ENCODE results near the gene RABL6. TPM values are rescaled to one million over a fixed set of nuclear protein-coding genes. Genes with fewer than 3 reads are reported as not detected.
"Not testable (repeated sequence)": the region's sequence is repeated elsewhere in the genome, so short reads cannot be mapped to it uniquely, and the experiment has no call there.

RABL6 gene
- total RNA-seq, 4 donors from 2014 or later: 28.8 to 57.9 (median 39.6) TPM

DNA sequence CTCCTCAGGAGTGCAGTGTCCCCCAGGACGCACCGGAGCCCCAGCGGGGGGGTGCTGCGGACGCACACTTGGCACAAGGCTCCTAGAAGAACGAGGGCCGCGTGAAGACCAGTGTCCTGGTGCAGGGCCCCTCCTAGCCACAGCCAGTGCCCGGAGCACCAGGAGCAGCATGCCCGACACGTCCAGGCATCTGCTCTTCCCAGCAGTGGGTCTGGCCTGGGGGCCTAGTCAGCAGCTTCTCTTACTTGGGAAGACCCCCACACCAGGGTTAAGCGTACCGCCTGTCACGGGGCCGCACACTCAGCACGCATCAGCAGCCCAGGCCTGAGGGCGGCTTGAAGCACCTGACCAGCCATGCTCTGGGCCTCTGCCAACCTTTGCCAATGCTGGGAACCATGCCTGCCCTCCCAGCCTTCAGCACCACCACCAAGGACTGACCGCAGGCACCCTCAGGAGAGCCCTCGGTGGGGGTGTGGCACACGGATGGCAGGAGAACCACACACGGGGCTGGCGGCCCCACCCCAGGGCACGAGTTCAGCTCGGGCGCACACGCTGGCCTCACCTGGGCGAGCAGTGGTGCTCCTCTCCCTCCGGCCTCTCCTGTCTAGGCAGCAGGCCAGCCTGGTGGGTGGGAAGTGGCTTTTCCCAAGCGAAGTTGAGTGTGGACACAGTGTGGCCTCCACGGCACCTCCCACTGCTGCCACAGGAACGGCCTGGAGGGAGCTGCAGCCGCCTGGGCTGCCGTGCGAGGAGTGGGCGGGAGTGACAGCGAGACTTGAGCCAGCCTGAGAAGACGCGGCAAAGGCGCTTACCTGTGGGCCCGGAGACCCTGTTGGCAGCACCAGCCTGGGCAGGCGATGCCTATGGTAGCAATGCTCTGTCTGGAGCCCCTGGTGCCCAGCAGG lies 22.5 kb downstream of the RABL6 start:
- no peak for DNase-seq
- Histone ChIP-seq H3K4me1 (no peaks in the 10 kb centered on the region), H3K9me3 (no peaks in the 10 kb centered on the region), H3K4me3 (no peak overlapping the region), H3K36me3 (no peaks in the 10 kb centered on the region), H3K27me3 (no peaks in the 10 kb centered on the region), H3K27ac (no peak overlapping the region)
- TF ChIP-seq, protein P1, sequence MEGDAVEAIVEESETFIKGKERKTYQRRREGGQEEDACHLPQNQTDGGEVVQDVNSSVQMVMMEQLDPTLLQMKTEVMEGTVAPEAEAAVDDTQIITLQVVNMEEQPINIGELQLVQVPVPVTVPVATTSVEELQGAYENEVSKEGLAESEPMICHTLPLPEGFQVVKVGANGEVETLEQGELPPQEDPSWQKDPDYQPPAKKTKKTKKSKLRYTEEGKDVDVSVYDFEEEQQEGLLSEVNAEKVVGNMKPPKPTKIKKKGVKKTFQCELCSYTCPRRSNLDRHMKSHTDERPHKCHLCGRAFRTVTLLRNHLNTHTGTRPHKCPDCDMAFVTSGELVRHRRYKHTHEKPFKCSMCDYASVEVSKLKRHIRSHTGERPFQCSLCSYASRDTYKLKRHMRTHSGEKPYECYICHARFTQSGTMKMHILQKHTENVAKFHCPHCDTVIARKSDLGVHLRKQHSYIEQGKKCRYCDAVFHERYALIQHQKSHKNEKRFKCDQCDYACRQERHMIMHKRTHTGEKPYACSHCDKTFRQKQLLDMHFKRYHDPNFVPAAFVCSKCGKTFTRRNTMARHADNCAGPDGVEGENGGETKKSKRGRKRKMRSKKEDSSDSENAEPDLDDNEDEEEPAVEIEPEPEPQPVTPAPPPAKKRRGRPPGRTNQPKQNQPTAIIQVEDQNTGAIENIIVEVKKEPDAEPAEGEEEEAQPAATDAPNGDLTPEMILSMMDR (IDR thresholded peaks at IDR 0.05): no peak
- TF ChIP-seq POLR2A (IDR thresholded peaks at IDR 0.05): no peak
- intact Hi-C loops (cut with DNase I; ENCODE audit: low total_unique reads): no loop called here

DNA sequence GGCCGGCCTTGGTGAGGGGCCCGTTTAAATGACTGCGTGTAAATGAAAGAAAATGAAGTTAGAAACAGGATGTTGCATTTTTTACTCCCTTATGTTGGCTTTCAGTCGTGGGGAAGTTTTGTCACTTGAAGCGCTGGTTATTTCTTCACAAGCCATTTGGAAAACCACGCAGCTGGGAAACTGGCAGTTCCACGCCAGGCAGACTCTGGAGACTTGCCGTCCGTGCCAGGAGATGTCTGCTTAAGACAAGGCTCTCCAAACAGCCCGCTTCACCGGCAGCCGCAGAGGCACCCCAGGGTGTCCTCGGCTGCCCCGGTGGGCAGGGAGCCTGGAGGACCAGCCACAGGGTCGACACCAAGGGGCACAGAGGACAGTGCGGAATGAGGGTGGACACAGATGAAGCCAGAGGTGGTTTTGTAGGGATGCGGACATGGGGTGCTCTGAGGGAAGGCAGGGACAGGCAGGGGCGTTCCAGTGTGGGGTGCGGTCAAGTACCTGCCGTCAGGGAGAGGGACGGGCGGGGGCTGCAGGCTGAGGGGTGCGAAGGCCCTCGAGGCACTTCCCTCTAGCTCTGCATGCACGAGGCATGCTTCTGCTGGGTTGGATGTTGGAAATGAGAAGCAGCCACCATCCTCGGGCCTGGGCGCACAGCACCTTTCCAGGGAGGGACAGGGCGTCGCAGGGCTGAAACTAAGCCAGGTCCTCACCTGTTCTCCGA lies 23.4 kb downstream of the RABL6 start:
- no peak for DNase-seq
- Histone ChIP-seq H3K27me3 (no peaks in the 10 kb centered on the region), H3K4me1 (no peaks in the 10 kb centered on the region), H3K4me3 (no peak overlapping the region), H3K9me3 (no peaks in the 10 kb centered on the region), H3K27ac (no peak overlapping the region), H3K36me3 (no peaks in the 10 kb centered on the region)
- TF ChIP-seq, protein P1 (IDR thresholded peaks at IDR 0.05): no peak
- TF ChIP-seq POLR2A (IDR thresholded peaks at IDR 0.05): no peak
- intact Hi-C loops (cut with DNase I; ENCODE audit: low total_unique reads): no loop called here

GRCh38 chr9:136831720-136832104 lies 24.0 kb downstream of the RABL6 start:
- no peaks in the 10 kb centered on the region for H3K36me3 ChIP-seq
- TF ChIP-seq POLR2A (IDR thresholded peaks at IDR 0.05): no peak
- TF ChIP-seq, protein P1 (IDR thresholded peaks at IDR 0.05): no peak
- intact Hi-C loops (cut with DNase I; ENCODE audit: low total_unique reads): no loop called here
- H3K4me1 ChIP-seq: no peaks in the 10 kb centered on the region
- no peak overlapping the region for H3K4me3 ChIP-seq
- H3K27ac ChIP-seq: no peak overlapping the region
- no peaks in the 10 kb centered on the region for H3K9me3 ChIP-seq
- no peak for DNase-seq
- H3K27me3 ChIP-seq: no peaks in the 10 kb centered on the region

DNA sequence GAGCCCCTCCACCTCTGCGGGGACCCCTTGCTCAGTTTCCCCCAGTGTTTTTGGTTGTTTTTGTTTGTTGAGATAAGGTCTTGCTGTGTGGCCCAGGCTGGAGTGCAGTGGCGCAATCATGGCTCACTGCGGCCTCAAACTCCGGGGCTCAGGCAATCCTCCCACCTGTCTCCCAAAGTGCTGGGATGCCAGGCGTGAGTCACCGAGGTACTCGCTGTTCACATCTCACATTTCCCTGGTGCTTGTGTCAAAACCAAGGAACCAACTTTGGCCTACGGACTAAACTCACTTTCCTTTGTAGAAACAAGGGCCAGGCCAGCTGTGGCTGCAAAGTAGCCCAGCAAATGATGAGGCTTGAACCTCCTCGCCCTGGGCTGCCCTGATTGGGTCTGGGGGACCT lies 24.8 kb downstream of the RABL6 start:
- no peaks in the 10 kb centered on the region for H3K9me3 ChIP-seq
- no peaks in the 10 kb centered on the region for H3K27me3 ChIP-seq
- H3K27ac ChIP-seq: no peak overlapping the region
- intact Hi-C loops (cut with DNase I; ENCODE audit: low total_unique reads): no loop called here
- DNase-seq: no peak
- no peak overlapping the region for H3K4me3 ChIP-seq
- TF ChIP-seq, protein P1 (IDR thresholded peaks at IDR 0.05): no peak
- TF ChIP-seq POLR2A (IDR thresholded peaks at IDR 0.05): no peak
- H3K36me3 ChIP-seq: no peaks in the 10 kb centered on the region
- H3K4me1 ChIP-seq: no peaks in the 10 kb centered on the region

DNA sequence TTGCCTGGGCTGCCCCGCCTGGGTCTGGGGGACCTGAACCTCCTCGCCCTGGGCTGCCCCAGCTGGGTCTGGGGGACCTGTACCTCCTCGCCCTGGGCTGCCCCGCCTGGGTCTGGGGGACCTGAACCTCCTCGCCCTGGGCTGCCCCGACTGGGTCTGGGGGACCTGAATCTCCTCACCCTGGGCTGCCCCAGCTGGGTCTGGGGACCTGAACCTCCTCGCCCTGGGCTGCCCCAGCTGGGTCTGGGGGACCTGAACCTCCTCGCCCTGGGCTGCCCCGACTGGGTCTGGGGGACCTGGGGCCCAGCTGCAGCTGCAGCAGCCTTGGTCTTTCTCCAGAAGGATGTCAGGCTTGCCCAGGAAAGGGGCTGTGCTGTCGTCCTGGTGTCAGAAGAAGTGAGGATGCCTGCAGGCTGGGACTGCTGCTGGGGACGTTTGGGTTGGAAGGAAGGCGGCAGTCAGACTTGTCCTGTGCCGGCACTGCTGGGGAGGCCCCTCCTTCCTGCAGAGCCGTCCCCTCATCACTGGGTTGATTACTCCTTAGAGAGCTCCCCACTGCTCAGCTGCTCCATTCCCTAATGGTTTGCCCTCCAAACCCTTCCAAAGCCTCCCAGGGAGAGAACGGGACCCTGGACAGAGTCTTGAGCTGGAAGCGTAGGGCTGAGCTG lies 25.8 kb downstream of the RABL6 start:
- intact Hi-C loops (cut with DNase I; ENCODE audit: low total_unique reads); H3K36me3 ChIP-seq; DNase-seq; H3K9me3 ChIP-seq; H3K4me3 ChIP-seq; H3K4me1 ChIP-seq; H3K27me3 ChIP-seq; H3K27ac ChIP-seq: not testable (repeated sequence)

All from uterus (tissue), 4 donors.